ENCODE measurements around the gene FAM222A.

Gene FAM222A

DNA sequence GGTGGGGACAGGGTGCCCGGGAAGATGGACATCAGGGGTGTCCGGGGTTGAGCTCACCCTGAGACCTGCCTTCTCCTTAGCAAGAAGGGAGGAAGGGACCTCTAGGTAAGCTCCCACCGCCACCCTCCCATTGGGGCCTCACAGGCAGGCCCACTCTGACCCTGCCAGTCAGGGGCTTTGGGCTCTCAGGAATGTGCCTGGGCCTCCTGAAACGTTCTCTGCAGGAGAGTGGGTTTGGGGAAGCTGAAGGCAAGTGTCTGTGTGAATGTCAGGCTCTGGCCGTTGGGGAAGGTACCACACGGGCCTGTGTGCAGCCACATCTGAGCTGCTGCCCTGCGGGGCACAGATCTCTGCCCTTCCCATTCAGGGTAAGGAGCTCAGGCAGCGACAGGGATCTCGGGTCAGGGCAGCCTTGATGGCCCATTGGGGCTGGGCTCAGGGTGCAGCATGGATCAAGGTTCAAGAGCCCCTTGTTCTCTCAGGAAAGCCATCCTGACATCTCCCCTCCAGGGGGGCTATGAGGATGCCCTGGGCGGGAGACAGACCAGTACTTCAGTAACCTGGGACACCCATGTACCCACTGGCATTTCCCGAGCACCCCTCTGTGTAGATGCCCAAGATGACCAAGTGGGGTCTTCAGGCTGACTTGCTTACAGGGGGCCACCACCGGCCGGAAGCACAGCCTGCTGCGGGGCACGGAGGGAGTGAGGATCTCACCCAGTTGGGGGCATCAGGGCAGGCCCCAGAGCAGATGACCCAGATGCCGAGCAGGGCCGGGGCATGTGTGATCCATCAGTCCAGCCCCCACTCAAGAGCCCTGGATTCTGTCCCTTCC is 29.7 kb downstream of the FAM222A start:
- Histone ChIP-seq H3K27ac (ENCODE audit: low read depth, low read length) (no peak overlapping the region), H3K9me3 (ENCODE audit: insufficient read depth, low read length) (no peaks in the 10 kb centered on the region), H3K27me3 (ENCODE audit: low read length) (no peaks in the 10 kb centered on the region), H3K9ac (ENCODE audit: low read length) (no peak overlapping the region), H3K4me3 (ENCODE audit: insufficient read depth, low read length, poor library complexity, severe bottlenecking) (no peak overlapping the region), H4K20me1 (ENCODE audit: low read depth, low read length) (no peaks in the 10 kb centered on the region), H3K9me2 (replicated peaks; ENCODE audit: insufficient read depth, low read length) (no peaks in the 10 kb centered on the region), H3K79me2 (ENCODE audit: insufficient read depth, low read length) (no peaks in the 10 kb centered on the region), H3K4me2 (ENCODE audit: low read depth, low read length, poor library complexity, severe bottlenecking) (no peak overlapping the region), H3K36me3 (ENCODE audit: low read length) (no peaks in the 10 kb centered on the region), H3F3A (ENCODE audit: insufficient read depth) (no peaks in the 10 kb centered on the region), H2AFZ (ENCODE audit: low read depth, low read length, severe bottlenecking) (no peak overlapping the region)
- no peak for TF ChIP-seq EZH2phosphoT487 (conservative IDR thresholded peaks at IDR 0.05; ENCODE audit: low read length)
- TF ChIP-seq, protein P1, sequence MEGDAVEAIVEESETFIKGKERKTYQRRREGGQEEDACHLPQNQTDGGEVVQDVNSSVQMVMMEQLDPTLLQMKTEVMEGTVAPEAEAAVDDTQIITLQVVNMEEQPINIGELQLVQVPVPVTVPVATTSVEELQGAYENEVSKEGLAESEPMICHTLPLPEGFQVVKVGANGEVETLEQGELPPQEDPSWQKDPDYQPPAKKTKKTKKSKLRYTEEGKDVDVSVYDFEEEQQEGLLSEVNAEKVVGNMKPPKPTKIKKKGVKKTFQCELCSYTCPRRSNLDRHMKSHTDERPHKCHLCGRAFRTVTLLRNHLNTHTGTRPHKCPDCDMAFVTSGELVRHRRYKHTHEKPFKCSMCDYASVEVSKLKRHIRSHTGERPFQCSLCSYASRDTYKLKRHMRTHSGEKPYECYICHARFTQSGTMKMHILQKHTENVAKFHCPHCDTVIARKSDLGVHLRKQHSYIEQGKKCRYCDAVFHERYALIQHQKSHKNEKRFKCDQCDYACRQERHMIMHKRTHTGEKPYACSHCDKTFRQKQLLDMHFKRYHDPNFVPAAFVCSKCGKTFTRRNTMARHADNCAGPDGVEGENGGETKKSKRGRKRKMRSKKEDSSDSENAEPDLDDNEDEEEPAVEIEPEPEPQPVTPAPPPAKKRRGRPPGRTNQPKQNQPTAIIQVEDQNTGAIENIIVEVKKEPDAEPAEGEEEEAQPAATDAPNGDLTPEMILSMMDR (IDR thresholded peaks at IDR 0.05; ENCODE audit: insufficient read depth, low read length, poor library complexity, severe bottlenecking): no peak

DNA sequence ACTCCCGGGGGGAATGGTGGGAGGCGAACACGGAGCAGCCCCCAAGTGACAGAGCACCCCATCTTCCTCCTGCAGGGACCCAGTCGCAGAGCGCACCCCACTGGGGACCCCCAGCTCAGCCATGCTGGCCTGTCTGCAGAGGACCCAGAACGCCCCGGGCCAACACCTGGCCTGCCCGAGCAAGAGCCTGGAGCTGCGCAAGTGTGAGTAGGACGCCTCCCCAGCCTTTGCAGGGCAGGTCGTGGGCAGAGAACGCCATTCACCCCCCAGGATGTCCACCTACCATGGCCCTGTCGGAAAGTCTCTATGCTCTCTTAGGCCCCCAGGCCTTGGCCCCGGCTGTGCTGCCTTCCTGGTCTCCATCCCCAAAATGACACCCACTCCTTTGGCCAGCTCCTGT is 30.4 kb downstream of the FAM222A start:
- Histone ChIP-seq H3K27ac (ENCODE audit: low read depth, low read length) (no peak overlapping the region), H3K27me3 (ENCODE audit: low read length) (no peaks in the 10 kb centered on the region), H3K9me3 (ENCODE audit: insufficient read depth, low read length) (no peaks in the 10 kb centered on the region)

DNA sequence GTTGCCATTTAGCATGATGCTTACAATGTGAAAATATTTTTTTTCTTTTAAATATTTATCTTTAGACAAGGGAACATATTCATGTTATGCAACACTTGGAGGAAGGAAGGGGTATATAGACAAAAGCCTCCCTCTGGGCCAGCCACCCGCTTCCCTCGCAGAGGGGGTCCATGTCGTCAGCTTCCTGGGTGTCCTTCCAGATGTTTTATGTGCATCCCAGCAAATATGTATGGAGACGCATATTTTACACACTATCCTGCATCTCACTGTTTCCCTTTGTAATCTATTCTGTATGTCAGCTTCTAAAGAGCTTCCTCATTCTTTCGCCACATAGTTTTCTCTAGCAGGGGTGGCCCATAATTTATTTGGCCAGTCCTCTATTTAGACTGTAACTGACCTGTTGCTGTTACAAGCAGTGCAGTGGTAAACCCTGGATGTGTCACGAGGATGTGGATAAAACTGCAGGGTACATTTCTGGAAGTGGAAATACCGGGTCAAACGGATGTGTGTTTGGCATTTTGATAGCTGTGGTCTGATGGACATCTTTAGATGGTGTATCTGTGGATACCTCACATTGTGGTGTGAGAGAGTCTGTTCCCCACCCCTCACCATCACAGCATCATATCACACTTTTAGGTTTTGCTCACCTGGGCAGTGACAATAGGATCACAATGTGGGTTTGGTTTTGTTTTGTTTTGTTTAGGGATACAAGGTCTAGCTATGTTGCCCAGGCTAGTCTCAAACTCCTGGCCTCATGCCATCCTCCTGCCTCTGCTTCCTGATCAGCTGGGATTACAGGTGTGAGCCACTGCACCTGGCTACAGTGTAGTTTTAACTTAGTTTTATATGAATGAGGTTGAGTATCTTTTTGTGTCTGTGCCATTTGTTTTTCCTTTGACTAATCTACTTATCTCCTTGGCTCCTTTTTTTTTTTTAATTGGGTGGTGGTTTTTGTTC is 31.6 kb downstream of the FAM222A start:
- Histone ChIP-seq H3K9ac (ENCODE audit: low read length) (no peak overlapping the region), H2AFZ (ENCODE audit: low read depth, low read length, severe bottlenecking) (no peak overlapping the region), H3K4me3 (ENCODE audit: insufficient read depth, low read length, poor library complexity, severe bottlenecking) (no peak overlapping the region), H3K36me3 (ENCODE audit: low read length) (no peaks in the 10 kb centered on the region), H4K20me1 (ENCODE audit: low read depth, low read length) (no peaks in the 10 kb centered on the region), H3K9me2 (replicated peaks; ENCODE audit: insufficient read depth, low read length) (no peaks in the 10 kb centered on the region), H3K27me3 (ENCODE audit: low read length) (no peaks in the 10 kb centered on the region), H3K4me2 (ENCODE audit: low read depth, low read length, poor library complexity, severe bottlenecking) (no peak overlapping the region), H3K79me2 (ENCODE audit: insufficient read depth, low read length) (no peaks in the 10 kb centered on the region), H3K9me3 (ENCODE audit: insufficient read depth, low read length) (no peaks in the 10 kb centered on the region), H3F3A (ENCODE audit: insufficient read depth) (no peaks in the 10 kb centered on the region), H3K27ac (ENCODE audit: low read depth, low read length) (no peak overlapping the region)
- TF ChIP-seq, protein P1 (IDR thresholded peaks at IDR 0.05; ENCODE audit: insufficient read depth, low read length, poor library complexity, severe bottlenecking): no peak
- TF ChIP-seq EZH2phosphoT487 (conservative IDR thresholded peaks at IDR 0.05; ENCODE audit: low read length): no peak

More for the DNA sequence above, 30.4 kb downstream of the FAM222A start:
- H3K9ac ChIP-seq (ENCODE audit: low read length): no peak overlapping the region
- H3K79me2 ChIP-seq (ENCODE audit: insufficient read depth, low read length): no peaks in the 10 kb centered on the region
- H3K9me2 ChIP-seq (replicated peaks; ENCODE audit: insufficient read depth, low read length): no peaks in the 10 kb centered on the region
- H4K20me1 ChIP-seq (ENCODE audit: low read depth, low read length): no peaks in the 10 kb centered on the region
- no peak overlapping the region for H3K4me3 ChIP-seq (ENCODE audit: insufficient read depth, low read length, poor library complexity, severe bottlenecking)
- no peak overlapping the region for H2AFZ ChIP-seq (ENCODE audit: low read depth, low read length, severe bottlenecking)
- H3F3A ChIP-seq (ENCODE audit: insufficient read depth): no peaks in the 10 kb centered on the region
- TF ChIP-seq, protein P1 (IDR thresholded peaks at IDR 0.05; ENCODE audit: insufficient read depth, low read length, poor library complexity, severe bottlenecking): no peak
- no peak for TF ChIP-seq EZH2phosphoT487 (conservative IDR thresholded peaks at IDR 0.05; ENCODE audit: low read length)
- no peak overlapping the region for H3K4me2 ChIP-seq (ENCODE audit: low read depth, low read length, poor library complexity, severe bottlenecking)
- H3K36me3 ChIP-seq (ENCODE audit: low read length): no peaks in the 10 kb centered on the region

Measured in SU-DHL-6 (cell line).